ENCODE measurements around the gene PACS1. TPM values are rescaled to one million over a fixed set of nuclear protein-coding genes. Genes with fewer than 3 reads are reported as not detected.

PACS1 gene
- total RNA-seq, 1 donor from 2014 or later, result 90.9 TPM

- no peaks in the 10 kb centered on the region for H3K9me3 Mint-ChIP-seq
- H3K4me1 Mint-ChIP-seq, result peaks cover 25% of the 10 kb centered on the region
- peak overlapping the region; percentile 76 for H3K4me3 Mint-ChIP-seq
- no peak overlapping the region for H3K27ac Mint-ChIP-seq
- no peak for DNase-seq
- intact Hi-C loops (cut with micrococcal nuclease), result no loop called here
- peaks cover 7% of the 10 kb centered on the region for H3K27me3 Mint-ChIP-seq
- peaks cover 25% of the 10 kb centered on the region for H3K36me3 Mint-ChIP-seq (ENCODE audit: low read depth)
Measured at GRCh38 chr11:66278363-66279091, 208.5 kb downstream of the PACS1 start.

- Mint-ChIP-seq H3K4me1 (peaks cover 25% of the 10 kb centered on the region), H3K36me3 (ENCODE audit: low read depth) (peaks cover 20% of the 10 kb centered on the region), H3K4me3 (peak overlapping the region; percentile 76), H3K27me3 (peaks cover 7% of the 10 kb centered on the region), H3K9me3 (no peaks in the 10 kb centered on the region), H3K27ac (peak overlapping the region; percentile 53)
- DNase-seq, result no peak
- intact Hi-C loops (cut with micrococcal nuclease), result no loop called here
Measured at GRCh38 chr11:66279092-66279734, 209.1 kb downstream of the PACS1 start.

- peaks cover 12% of the 10 kb centered on the region for H3K36me3 Mint-ChIP-seq (ENCODE audit: low read depth)
- peaks cover 25% of the 10 kb centered on the region for H3K4me1 Mint-ChIP-seq
- no peak overlapping the region for H3K4me3 Mint-ChIP-seq
- intact Hi-C loops (cut with micrococcal nuclease), result no loop called here
- peaks cover 7% of the 10 kb centered on the region for H3K27me3 Mint-ChIP-seq
- H3K9me3 Mint-ChIP-seq, result no peaks in the 10 kb centered on the region
- H3K27ac Mint-ChIP-seq, result no peak overlapping the region
- no peak for DNase-seq
Measured at GRCh38 chr11:66280428-66280827, 210.4 kb downstream of the PACS1 start.

- Mint-ChIP-seq H3K9me3 (no peaks in the 10 kb centered on the region), H3K4me1 (peaks cover 23% of the 10 kb centered on the region), H3K27ac (no peak overlapping the region), H3K4me3 (no peak overlapping the region), H3K36me3 (ENCODE audit: low read depth) (peaks cover 8% of the 10 kb centered on the region), H3K27me3 (peaks cover 7% of the 10 kb centered on the region)
- DNase-seq, result no peak
- intact Hi-C loops (cut with micrococcal nuclease), result no loop called here
Measured at GRCh38 chr11:66281001-66281400, 210.9 kb downstream of the PACS1 start.

- Mint-ChIP-seq H3K36me3 (ENCODE audit: low read depth) (peaks cover 3% of the 10 kb centered on the region), H3K4me3 (no peak overlapping the region), H3K27ac (peak overlapping the region; percentile 53), H3K9me3 (no peaks in the 10 kb centered on the region), H3K27me3 (peaks cover 7% of the 10 kb centered on the region), H3K4me1 (peaks cover 26% of the 10 kb centered on the region)
- intact Hi-C loops (cut with micrococcal nuclease), result loop anchor here (1.0 kb wide), 2 partner anchors 15 to 60 kb away; no protein-coding TSS in a partner anchor
- DNase-seq, result no peak
Measured at GRCh38 chr11:66281776-66282467, 211.8 kb downstream of the PACS1 start.

- peaks cover 7% of the 10 kb centered on the region for H3K27me3 Mint-ChIP-seq
- peaks cover 2% of the 10 kb centered on the region for H3K36me3 Mint-ChIP-seq (ENCODE audit: low read depth)
- intact Hi-C loops (cut with micrococcal nuclease), result loop anchor here (1.0 kb wide), 2 partner anchors 15 to 60 kb away; no protein-coding TSS in a partner anchor
- H3K9me3 Mint-ChIP-seq, result no peaks in the 10 kb centered on the region
- H3K4me3 Mint-ChIP-seq, result no peak overlapping the region
- H3K27ac Mint-ChIP-seq, result peak overlapping the region; percentile 53
- peak; percentile 100 for DNase-seq
- peaks cover 27% of the 10 kb centered on the region for H3K4me1 Mint-ChIP-seq
Measured at GRCh38 chr11:66282468-66283455, 212.7 kb downstream of the PACS1 start.

- H3K27ac Mint-ChIP-seq, result peak overlapping the region; percentile 53
- peaks cover 7% of the 10 kb centered on the region for H3K27me3 Mint-ChIP-seq
- intact Hi-C loops (cut with micrococcal nuclease), result no loop called here
- peaks cover 30% of the 10 kb centered on the region for H3K4me1 Mint-ChIP-seq
- DNase-seq, result no peak
- H3K36me3 Mint-ChIP-seq (ENCODE audit: low read depth), result peaks cover 2% of the 10 kb centered on the region
- no peaks in the 10 kb centered on the region for H3K9me3 Mint-ChIP-seq
- no peak overlapping the region for H3K4me3 Mint-ChIP-seq
Measured at GRCh38 chr11:66283461-66284105, 213.5 kb downstream of the PACS1 start.

GRCh38 chr11:66284526-66285078, 214.5 kb downstream of the PACS1 start:
- no peak for DNase-seq
- Mint-ChIP-seq H3K4me3 (no peak overlapping the region), H3K36me3 (ENCODE audit: low read depth) (peaks cover 4% of the 10 kb centered on the region), H3K27me3 (peaks cover 4% of the 10 kb centered on the region), H3K4me1 (peaks cover 28% of the 10 kb centered on the region), H3K9me3 (no peaks in the 10 kb centered on the region), H3K27ac (no peak overlapping the region)
- intact Hi-C loops (cut with micrococcal nuclease), result no loop called here

GRCh38 chr11:66285250-66285947, 215.3 kb downstream of the PACS1 start:
- peaks cover 36% of the 10 kb centered on the region for H3K4me1 Mint-ChIP-seq
- intact Hi-C loops (cut with micrococcal nuclease), result no loop called here
- H3K4me3 Mint-ChIP-seq, result no peak overlapping the region
- no peaks in the 10 kb centered on the region for H3K9me3 Mint-ChIP-seq
- peaks cover 4% of the 10 kb centered on the region for H3K36me3 Mint-ChIP-seq (ENCODE audit: low read depth)
- no peak overlapping the region for H3K27ac Mint-ChIP-seq
- no peak for DNase-seq
- peaks cover 6% of the 10 kb centered on the region for H3K27me3 Mint-ChIP-seq

- H3K27ac Mint-ChIP-seq, result peak overlapping the region; percentile 45
- intact Hi-C loops (cut with micrococcal nuclease), result no loop called here
- H3K4me1 Mint-ChIP-seq, result peaks cover 39% of the 10 kb centered on the region
- H3K9me3 Mint-ChIP-seq, result peaks cover 4% of the 10 kb centered on the region
- H3K4me3 Mint-ChIP-seq, result no peak overlapping the region
- peaks cover 17% of the 10 kb centered on the region for H3K27me3 Mint-ChIP-seq
- peaks cover 4% of the 10 kb centered on the region for H3K36me3 Mint-ChIP-seq (ENCODE audit: low read depth)
- DNase-seq, result no peak
Measured at GRCh38 chr11:66286699-66287098, 216.6 kb downstream of the PACS1 start.

GRCh38 chr11:66287211-66287888, 217.3 kb downstream of the PACS1 start:
- Mint-ChIP-seq H3K27me3 (peaks cover 17% of the 10 kb centered on the region), H3K9me3 (peaks cover 4% of the 10 kb centered on the region), H3K4me1 (peaks cover 34% of the 10 kb centered on the region), H3K4me3 (peak overlapping the region; percentile 84), H3K36me3 (ENCODE audit: low read depth) (peaks cover 4% of the 10 kb centered on the region), H3K27ac (peak overlapping the region; percentile 35)
- intact Hi-C loops (cut with micrococcal nuclease), result no loop called here
- peak; percentile 58 for DNase-seq
